GM23248 (cell line): Measurements from ENCODE around the gene TRRAP. TPM values are rescaled to one million over a fixed set of nuclear protein-coding genes. Genes with fewer than 3 reads are reported as not detected.

Experiments used
- DNase-seq: peaks from one replicate; pipeline ENCODE4 v3.0.0-alpha.2; 2015
- H2AFZ ChIP-seq: fragments of 200-600 bp; sonication (generic); 2 replicates; pipeline ENCODE4 v1.6.1; 2016; ENCODE audit warnings: antibody characterized with exemption
- H3F3A ChIP-seq: fragments of 200-600 bp; sonication (generic); 2 replicates; pipeline ENCODE4 v1.6.1; 2016; ENCODE audit warnings: mild to moderate bottlenecking, antibody characterized with exemption, mixed run types; ENCODE audit not compliant: insufficient read depth
- H3K27ac ChIP-seq: fragments of 200-600 bp; sonication (generic); 2 replicates; pipeline ENCODE4 v1.5.1; 2016; ENCODE audit warnings: mild to moderate bottlenecking
- H3K27me3 ChIP-seq: fragments of 200-600 bp; sonication (generic); replicated peaks from 2 replicates; pipeline ENCODE4 v1.6.1; 2016; ENCODE audit warnings: mild to moderate bottlenecking; ENCODE audit not compliant: insufficient read depth
- H3K36me3 ChIP-seq: fragments of 200-600 bp; sonication (generic); 2 replicates; pipeline ENCODE4 v1.6.1; 2016; ENCODE audit warnings: low read depth, mild to moderate bottlenecking
- H3K4me1 ChIP-seq: fragments of 200-600 bp; sonication (generic); 2 replicates; pipeline ENCODE4 v1.6.1; 2016; ENCODE audit warnings: mild to moderate bottlenecking; ENCODE audit not compliant: insufficient read depth
- H3K4me2 ChIP-seq: fragments of 200-600 bp; sonication (generic); one replicate; pipeline ENCODE4 v1.6.1; 2016; ENCODE audit warnings: mild to moderate bottlenecking; ENCODE audit not compliant: unreplicated experiment
- H3K4me3 ChIP-seq: fragments of 200-600 bp; sonication (generic); 2 replicates; pipeline ENCODE4 v1.5.1; 2016; ENCODE audit warnings: mild to moderate bottlenecking
- H3K79me2 ChIP-seq: fragments of 200-600 bp; sonication (generic); 2 replicates; pipeline ENCODE4 v1.6.1; 2016; ENCODE audit warnings: mild to moderate bottlenecking; ENCODE audit not compliant: insufficient read depth
- H3K9ac ChIP-seq: fragments of 200-600 bp; sonication (generic); 2 replicates; pipeline ENCODE4 v1.6.1; 2016; ENCODE audit warnings: mild to moderate bottlenecking
- H3K9me2 ChIP-seq: fragments of 200-600 bp; sonication (generic); 2 replicates; pipeline ENCODE4 v1.6.1; 2016; ENCODE audit warnings: mixed run types, mild to moderate bottlenecking, moderate library complexity; ENCODE audit not compliant: insufficient read depth
- H3K9me3 ChIP-seq: fragments of 200-600 bp; sonication (generic); one replicate; pipeline ENCODE4 v1.6.1; 2017; ENCODE audit warnings: low read depth
- H4K20me1 ChIP-seq: fragments of 200-600 bp; sonication (generic); 2 replicates; pipeline ENCODE4 v1.6.0; 2016; ENCODE audit not compliant: insufficient read depth
- EZH2 ChIP-seq: fragments of 200-600 bp; sonication (generic); IDR thresholded peaks from 2 replicates; pipeline ENCODE4 v1.6.1; 2018; ENCODE audit warnings: antibody characterized with exemption, mild to moderate bottlenecking; ENCODE audit not compliant: insufficient read depth, poor library complexity, severe bottlenecking
- EZH2phosphoT487 ChIP-seq: fragments of 200-600 bp; sonication (generic); IDR thresholded peaks from 2 replicates; pipeline ENCODE4 v1.6.1; 2018; ENCODE audit warnings: antibody characterized with exemption, moderate library complexity, mild to moderate bottlenecking, low read depth; ENCODE audit not compliant: insufficient read depth
- WGBS, 2 experiments: methylation state at CpG; one replicate each; pipeline ENCODE4 v1.1.6; 2015 to 2017; ENCODE audit warnings: low lambda C conversion rate in 2 of 2, low coverage in 1 of 2; ENCODE audit errors: missing lambda C conversion rate in 2 of 2; 5-methylcytosine and 5-hydroxymethylcytosine counted together
- in situ Hi-C: fragments of 300-500 bp; cut with MboI; formaldehyde crosslinking; loops from 2 replicates; pipeline ENCODE4 v1.15.0; 2020
- polyA plus RNA-seq: library from polyadenylated mRNA; unstranded; fragments of >200 nt; fragmentation: Nextera tagmentation; extraction: Ambion mirVana; gene quantifications from 2 replicates; pipeline ENCODE4 v1.2.1, GENCODE V29; 2016
- total RNA-seq: library from RNA; depleted of rRNA; stranded (reverse); fragments of >200 nt; shearing (Covaris generic); gene quantifications from 2 replicates; pipeline ENCODE4 v1.2.3, GENCODE V29; 2014

Gene TRRAP
- total and polyA plus RNA-seq, 2 experiments from 2014 or later: 4.8 to 11.3 TPM

DNA sequence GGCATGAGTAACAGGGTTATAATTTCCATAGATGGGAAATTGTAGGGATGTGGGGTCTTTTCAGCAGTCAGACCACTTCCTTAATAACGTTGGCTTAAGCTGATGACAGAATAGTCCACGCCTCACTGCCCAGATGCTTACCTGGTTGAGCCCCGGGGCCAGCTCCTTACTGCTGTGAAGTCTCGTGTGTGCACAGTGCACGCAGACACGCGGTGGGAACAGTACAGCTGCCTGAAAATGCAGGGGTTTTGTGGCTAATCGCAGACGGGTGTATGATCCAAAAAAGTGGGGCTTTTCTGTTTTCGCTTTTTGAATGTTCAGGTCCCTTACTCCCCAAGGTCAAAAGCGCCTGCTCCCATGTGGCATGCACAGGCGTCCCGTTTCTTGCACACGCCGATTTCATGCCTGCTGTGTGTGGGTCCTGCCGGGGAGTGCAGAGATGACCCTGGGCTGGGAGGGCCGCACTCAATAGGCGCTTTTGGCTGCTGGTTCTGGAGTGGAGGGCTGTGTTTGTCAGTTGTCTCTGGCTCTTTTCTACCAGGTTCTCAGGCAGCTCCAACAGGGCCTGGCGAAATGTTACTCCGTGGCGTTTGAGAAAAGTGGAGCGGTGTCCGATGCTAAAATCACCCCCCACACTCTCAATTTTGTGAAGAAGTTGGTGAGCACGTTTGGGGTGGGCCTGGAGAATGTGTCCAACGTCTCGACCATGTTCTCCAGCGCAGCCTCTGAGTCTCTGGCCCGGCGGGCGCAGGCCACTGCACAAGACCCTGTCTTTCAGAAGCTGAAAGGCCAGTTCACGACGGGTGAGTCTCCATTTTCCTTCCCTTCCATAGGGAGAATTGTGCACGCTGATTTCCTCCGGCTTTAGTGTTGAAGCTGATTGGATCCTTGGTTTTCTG, 116.0 kb downstream of the TRRAP start:
- H3K4me3 ChIP-seq: no peak overlapping the region
- in situ Hi-C loops: no loop called here
- no peaks in the 10 kb centered on the region for H3K79me2 ChIP-seq
- H3K9me2 ChIP-seq: no peaks in the 10 kb centered on the region
- no peaks in the 10 kb centered on the region for H3K27me3 ChIP-seq
- TF ChIP-seq EZH2: no peak
- no peak for TF ChIP-seq EZH2phosphoT487
- H3K9me3 ChIP-seq: no peaks in the 10 kb centered on the region
- H2AFZ ChIP-seq: no peak overlapping the region
- H3K9ac ChIP-seq: no peak overlapping the region
- no peak overlapping the region for H3K4me2 ChIP-seq
- no peaks in the 10 kb centered on the region for H3F3A ChIP-seq
- WGBS, 2 experiments: 96% methylated on average over 34 of the region's 34 CpGs
- no peak for DNase-seq
- H3K36me3 ChIP-seq: peaks cover 55% of the 10 kb centered on the region
- no peaks in the 10 kb centered on the region for H4K20me1 ChIP-seq
- no peaks in the 10 kb centered on the region for H3K4me1 ChIP-seq
- H3K27ac ChIP-seq: no peak overlapping the region

DNA sequence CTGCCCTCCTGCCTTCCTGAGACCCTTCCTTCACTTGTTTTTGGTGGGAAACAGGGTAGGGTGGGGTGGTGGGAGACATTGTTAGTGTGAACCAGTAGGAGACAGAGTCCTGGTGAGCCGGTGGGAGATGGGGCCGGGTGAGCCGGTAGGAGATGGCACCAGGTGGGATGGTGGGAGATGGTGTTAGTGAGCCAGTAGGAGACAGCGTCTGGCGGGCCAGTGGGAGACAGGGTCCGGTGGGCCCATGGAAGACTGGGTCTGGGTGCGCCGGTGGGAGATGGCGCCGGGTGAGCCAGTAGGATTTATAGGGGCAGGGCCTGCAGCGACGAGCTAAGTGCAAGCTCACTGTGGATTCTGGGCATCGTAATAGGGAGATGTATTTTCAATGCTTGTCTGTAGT, 116.8 kb downstream of the TRRAP start:
- TF ChIP-seq EZH2: no peak
- TF ChIP-seq EZH2phosphoT487: no peak
- 93 to 96% methylated on average over 13 of the region's 13 CpGs for WGBS, 2 experiments
- Histone ChIP-seq H3K36me3 (peaks cover 50% of the 10 kb centered on the region), H3K4me2 (no peak overlapping the region), H3K4me3 (no peak overlapping the region), H3K27me3 (no peaks in the 10 kb centered on the region), H3K9ac (no peak overlapping the region), H4K20me1 (no peaks in the 10 kb centered on the region), H2AFZ (no peak overlapping the region), H3K9me3 (no peaks in the 10 kb centered on the region), H3K4me1 (no peaks in the 10 kb centered on the region), H3K27ac (no peak overlapping the region), H3K9me2 (no peaks in the 10 kb centered on the region), H3K79me2 (no peaks in the 10 kb centered on the region), H3F3A (no peaks in the 10 kb centered on the region)
- in situ Hi-C loops: no loop called here
- no peak for DNase-seq

DNA sequence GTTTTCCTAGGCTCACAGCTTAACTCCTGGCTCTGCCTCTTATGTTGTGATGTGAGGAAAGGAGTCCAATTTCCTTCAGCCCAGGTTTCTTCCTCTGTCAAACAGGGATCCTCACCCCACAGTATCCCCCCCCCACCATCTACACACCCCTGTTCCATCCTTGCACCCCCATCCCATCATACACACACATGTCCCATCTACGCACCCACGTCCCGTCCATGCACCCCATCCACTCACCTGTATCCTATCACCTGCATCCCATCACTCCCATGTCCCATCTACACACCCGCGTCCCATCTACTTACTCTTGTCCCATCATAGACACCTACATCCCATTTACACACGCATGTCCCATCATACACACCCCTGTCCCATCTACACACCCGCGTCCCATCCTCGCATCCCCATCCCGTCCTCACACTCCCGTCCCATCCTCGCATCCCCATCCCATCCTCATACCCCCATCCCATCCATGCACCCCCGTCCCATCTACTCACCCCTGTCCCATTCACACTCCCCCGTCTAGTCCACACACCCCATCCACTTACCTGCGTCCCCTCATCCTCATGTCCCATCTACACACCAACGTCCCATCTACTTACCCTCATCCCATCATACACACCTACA, 117.3 kb downstream of the TRRAP start:
- no peak overlapping the region for H2AFZ ChIP-seq
- TF ChIP-seq EZH2phosphoT487: no peak
- TF ChIP-seq EZH2: no peak
- H3K27ac ChIP-seq: no peak overlapping the region
- DNase-seq: no peak
- H3K9me3 ChIP-seq: no peaks in the 10 kb centered on the region
- H3K79me2 ChIP-seq: no peaks in the 10 kb centered on the region
- H3K4me1 ChIP-seq: no peaks in the 10 kb centered on the region
- no peak overlapping the region for H3K4me3 ChIP-seq
- H3K4me2 ChIP-seq: no peak overlapping the region
- no peaks in the 10 kb centered on the region for H3K9me2 ChIP-seq
- no peaks in the 10 kb centered on the region for H3F3A ChIP-seq
- 96 to 98% methylated on average over 9 to 16 of the region's 16 CpGs for WGBS, 2 experiments
- in situ Hi-C loops: no loop called here
- no peaks in the 10 kb centered on the region for H3K27me3 ChIP-seq
- no peak overlapping the region for H3K9ac ChIP-seq
- no peaks in the 10 kb centered on the region for H4K20me1 ChIP-seq
- H3K36me3 ChIP-seq: peaks cover 46% of the 10 kb centered on the region

DNA sequence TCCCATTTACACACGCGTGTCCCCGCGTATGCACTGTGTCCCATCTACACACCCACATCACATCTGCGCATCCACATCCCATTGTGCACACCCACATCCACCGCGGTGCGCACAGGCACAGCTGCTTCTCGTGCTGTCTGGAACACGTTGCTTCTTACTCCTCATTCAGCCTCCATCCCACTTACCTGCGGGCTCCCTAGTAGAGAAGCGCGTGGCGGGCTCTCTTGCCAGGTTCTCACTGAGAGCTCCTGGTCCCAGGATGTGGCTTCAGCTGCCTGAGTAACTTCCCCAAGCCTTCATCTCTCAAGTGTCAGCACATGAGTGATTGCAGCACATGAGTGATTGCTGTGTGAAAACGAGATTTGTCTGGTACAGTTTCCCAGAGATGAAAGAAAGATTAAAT, 117.8 kb downstream of the TRRAP start:
- 94 to 95% methylated on average over 15 of the region's 15 CpGs for WGBS, 2 experiments
- peaks cover 41% of the 10 kb centered on the region for H3K36me3 ChIP-seq
- in situ Hi-C loops: no loop called here

More for the DNA sequence above, 117.8 kb downstream of the TRRAP start:
- Histone ChIP-seq H3K27ac (no peak overlapping the region), H2AFZ (no peak overlapping the region), H4K20me1 (no peaks in the 10 kb centered on the region), H3K9ac (no peak overlapping the region), H3K9me3 (no peaks in the 10 kb centered on the region), H3K4me1 (no peaks in the 10 kb centered on the region), H3K79me2 (no peaks in the 10 kb centered on the region), H3F3A (no peaks in the 10 kb centered on the region), H3K27me3 (no peaks in the 10 kb centered on the region), H3K4me2 (no peak overlapping the region), H3K9me2 (no peaks in the 10 kb centered on the region), H3K4me3 (no peak overlapping the region)
- TF ChIP-seq EZH2 (no peak), EZH2phosphoT487 (no peak)
- DNase-seq: no peak
